Caco-2 (cell line): ENCODE results near the gene ITSN2. TPM values are rescaled to one million over a fixed set of nuclear protein-coding genes. Genes with fewer than 3 reads are reported as not detected.

Experiments used
- BruUV-seq: library from RNA; stranded (reverse); fragments of 400-500 nt; replicated peaks from 2 replicates; lab custom pipeline; 2021; lab: Mats Ljungman, UMichigan
- CTCF ChIA-PET: fragments of 300-600 bp; sonication (Branson Sonifier 250); formaldehyde crosslinking; loops from one replicate; lab custom pipeline; 2022; ENCODE audit warnings: antibody characterized with exemption; lab: Charles Lee
- POLR2A ChIA-PET: fragments of 300-600 bp; sonication (Branson Sonifier 250); formaldehyde crosslinking; loops from one replicate; lab custom pipeline; 2022; ENCODE audit warnings: antibody characterized with exemption; lab: Charles Lee
- DNase-seq, 2 experiments: peaks; one replicate each; pipeline versions ENCODE4 v3.0.0 to v3.0.0-alpha.2; 2020 to 2022
- H3K27me3 ChIP-seq: replicated peaks from 2 replicates; pipeline ENCODE4 v1.6.0; 2011; ENCODE audit warnings: low read length; ENCODE audit not compliant: control insufficient read depth, insufficient read depth
- H3K36me3 ChIP-seq: 2 replicates; pipeline ENCODE4 v1.5.1; 2011; ENCODE audit warnings: low read length; ENCODE audit not compliant: control insufficient read depth, insufficient read depth
- H3K4me1 ChIP-seq: fragments of 250-450 bp; sonication (Bioruptor Pico); 2 replicates; pipeline ENCODE4 v1.5.1; 2020; ENCODE audit warnings: mild to moderate bottlenecking
- H3K4me3 ChIP-seq: 2 replicates; pipeline ENCODE4 v1.5.1; 2011; ENCODE audit warnings: low read depth, mild to moderate bottlenecking, control low read depth, low read length
- H3K9me3 ChIP-seq: fragments of 250-450 bp; sonication (Bioruptor Pico); 2 replicates; pipeline ENCODE4 v1.5.1; 2020; ENCODE audit warnings: mild to moderate bottlenecking, moderate library complexity
- H3K27ac Mint-ChIP-seq: one replicate; pipeline ENCODE4 v1.8.0; 2022; ENCODE audit warnings: mixed read lengths; ENCODE audit not compliant: unreplicated experiment
- H3K27me3 Mint-ChIP-seq: one replicate; pipeline ENCODE4 v1.8.0; 2022; ENCODE audit warnings: mixed read lengths; ENCODE audit not compliant: insufficient read depth, unreplicated experiment
- H3K36me3 Mint-ChIP-seq: one replicate; pipeline ENCODE4 v1.8.0; 2022; ENCODE audit warnings: mild to moderate bottlenecking, mixed read lengths; ENCODE audit not compliant: insufficient read depth, unreplicated experiment
- H3K4me1 Mint-ChIP-seq: one replicate; pipeline ENCODE4 v1.8.0; 2022; ENCODE audit warnings: low read depth, mixed read lengths; ENCODE audit not compliant: unreplicated experiment
- H3K4me3 Mint-ChIP-seq: one replicate; pipeline ENCODE4 v1.8.0; 2022; ENCODE audit warnings: mild to moderate bottlenecking, moderate library complexity, mixed read lengths; ENCODE audit not compliant: unreplicated experiment
- H3K9me3 Mint-ChIP-seq: one replicate; pipeline ENCODE4 v1.8.0; 2022; ENCODE audit warnings: mixed read lengths; ENCODE audit not compliant: unreplicated experiment
- intact Hi-C: fragments of 100-400 bp; cut with micrococcal nuclease; formaldehyde crosslinking; loops from one replicate; pipeline ENCODE4 v1.10.0; 2022; ENCODE audit not compliant: unreplicated experiment
- total RNA-seq: library from RNA; stranded (reverse); gene quantifications from 2 replicates; pipeline ENCODE4 v1.2.3, GENCODE V29; 2022
- TF ChIP-seq, protein P1 (sequence below), 2 experiments: fragments of 200-600 bp in 1 of 2; IDR thresholded peaks; 1 replicate in 1 of 2; 2 replicates in 1 of 2; pipeline versions ENCODE4 v1.5.1 to v1.8.0; 2011 to 2022; ENCODE audit warnings: antibody characterized with exemption in 1 of 2, control low read depth in 1 of 2, inconsistent platforms in 1 of 2, low read depth in 1 of 2, low read length in 1 of 2, mild to moderate bottlenecking in 1 of 2, moderate library complexity in 1 of 2; ENCODE audit not compliant: insufficient read depth in 1 of 2, severe bottlenecking in 1 of 2, unreplicated experiment in 1 of 2

The ITSN2 gene
- total RNA-seq, 1 experiment from 2014 or later: 49.4 TPM

DNA sequence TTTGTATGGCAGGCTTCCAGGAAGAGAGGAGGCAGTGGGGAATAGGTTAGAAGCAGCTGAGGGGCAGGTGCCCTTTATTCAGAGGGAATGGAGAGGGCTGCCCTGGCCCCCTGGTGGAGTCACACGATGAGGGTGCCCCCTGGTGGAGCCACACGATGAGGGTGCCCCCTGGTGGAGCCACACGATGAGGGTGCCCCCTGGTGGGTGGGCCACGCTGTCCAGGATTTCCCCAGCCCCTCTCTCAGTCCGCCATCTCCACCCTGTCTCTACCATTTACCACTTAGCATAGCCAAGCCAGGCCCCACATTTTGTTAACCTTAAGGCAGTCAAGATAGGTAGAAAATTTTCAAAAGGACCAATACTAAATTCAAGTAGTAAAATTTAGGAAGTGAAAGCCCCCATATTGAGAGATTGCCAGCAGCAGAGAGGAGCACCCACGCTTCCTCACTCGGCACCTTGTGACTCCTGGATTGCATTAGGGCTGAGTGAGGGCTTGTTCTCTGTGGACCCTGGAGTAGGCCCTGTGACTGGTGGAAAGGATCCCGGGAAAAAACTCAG, 195.8 kb downstream of the ITSN2 start:
- H3K27me3 Mint-ChIP-seq: peaks cover 2% of the 10 kb centered on the region
- TF ChIP-seq, protein P1, sequence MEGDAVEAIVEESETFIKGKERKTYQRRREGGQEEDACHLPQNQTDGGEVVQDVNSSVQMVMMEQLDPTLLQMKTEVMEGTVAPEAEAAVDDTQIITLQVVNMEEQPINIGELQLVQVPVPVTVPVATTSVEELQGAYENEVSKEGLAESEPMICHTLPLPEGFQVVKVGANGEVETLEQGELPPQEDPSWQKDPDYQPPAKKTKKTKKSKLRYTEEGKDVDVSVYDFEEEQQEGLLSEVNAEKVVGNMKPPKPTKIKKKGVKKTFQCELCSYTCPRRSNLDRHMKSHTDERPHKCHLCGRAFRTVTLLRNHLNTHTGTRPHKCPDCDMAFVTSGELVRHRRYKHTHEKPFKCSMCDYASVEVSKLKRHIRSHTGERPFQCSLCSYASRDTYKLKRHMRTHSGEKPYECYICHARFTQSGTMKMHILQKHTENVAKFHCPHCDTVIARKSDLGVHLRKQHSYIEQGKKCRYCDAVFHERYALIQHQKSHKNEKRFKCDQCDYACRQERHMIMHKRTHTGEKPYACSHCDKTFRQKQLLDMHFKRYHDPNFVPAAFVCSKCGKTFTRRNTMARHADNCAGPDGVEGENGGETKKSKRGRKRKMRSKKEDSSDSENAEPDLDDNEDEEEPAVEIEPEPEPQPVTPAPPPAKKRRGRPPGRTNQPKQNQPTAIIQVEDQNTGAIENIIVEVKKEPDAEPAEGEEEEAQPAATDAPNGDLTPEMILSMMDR (IDR thresholded peaks at IDR 0.05; ENCODE audit: insufficient read depth in 1 of 2, low read depth in 1 of 2, low read length in 1 of 2, severe bottlenecking in 1 of 2, unreplicated experiment in 1 of 2): peak; percentile 93 to 99
- peak; percentile 66 to 84 for DNase-seq
- no peaks in the 10 kb centered on the region for H3K4me1 ChIP-seq
- H3K36me3 ChIP-seq: no peaks in the 10 kb centered on the region
- no peak overlapping the region for H3K4me3 ChIP-seq
- H3K27ac Mint-ChIP-seq: no peak overlapping the region
- H3K4me1 Mint-ChIP-seq: no peaks in the 10 kb centered on the region
- POLR2A ChIA-PET: no interaction called here
- H3K9me3 Mint-ChIP-seq: peaks cover 12% of the 10 kb centered on the region
- no peaks in the 10 kb centered on the region; the same call in 1 of the 2 replicates for H3K27me3 ChIP-seq
- H3K36me3 Mint-ChIP-seq: no peaks in the 10 kb centered on the region
- no peaks in the 10 kb centered on the region for H3K9me3 ChIP-seq
- H3K4me3 Mint-ChIP-seq: no peak overlapping the region
- BruUV-seq: no TSS peak
- intact Hi-C loops: loop anchor here (1.0 to 10.0 kb wide), 4 partner anchors 80 to 340 kb away; partner anchors contain the start of genes ATAD2B, SF3B6 and TP53I3
- CTCF ChIA-PET: interaction anchor here (0.6 to 1.5 kb wide), 5 partner anchors 10 to 237 kb away, joined by 3 to 15 read pairs (median 5); partner anchors contain the start of genes ATAD2B and SF3B6

DNA sequence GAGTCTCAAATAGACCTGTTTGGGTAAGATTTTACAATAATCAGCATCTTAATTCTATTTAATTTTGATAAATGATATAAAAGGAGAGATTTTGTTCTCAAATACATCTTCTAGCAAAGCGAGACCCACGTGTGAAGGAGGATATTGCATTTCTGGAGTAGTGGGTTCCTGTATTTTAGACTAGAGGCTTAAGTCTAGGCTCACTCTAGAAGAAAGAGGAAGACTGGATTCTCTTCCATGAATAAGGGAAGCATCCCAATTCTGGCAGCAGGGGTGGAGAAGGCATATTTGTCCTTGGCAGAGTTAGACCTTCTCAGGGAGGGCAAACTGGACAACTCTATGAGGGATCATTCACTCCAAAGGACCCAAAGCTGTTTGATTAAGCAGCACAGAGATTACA, 196.7 kb downstream of the ITSN2 start:
- Mint-ChIP-seq H3K4me1 (no peaks in the 10 kb centered on the region), H3K36me3 (no peaks in the 10 kb centered on the region), H3K4me3 (no peak overlapping the region), H3K27ac (no peak overlapping the region), H3K27me3 (peaks cover 2% of the 10 kb centered on the region), H3K9me3 (peaks cover 12% of the 10 kb centered on the region)
- POLR2A ChIA-PET: interaction anchor here (0.8 kb wide), 1 partner anchor 80 kb away, joined by 3 read pairs; no protein-coding TSS in a partner anchor
- Histone ChIP-seq H3K4me3 (no peak overlapping the region), H3K4me1 (no peaks in the 10 kb centered on the region), H3K27me3 (no peaks in the 10 kb centered on the region; the same call in 1 of the 2 replicates), H3K9me3 (no peaks in the 10 kb centered on the region), H3K36me3 (no peaks in the 10 kb centered on the region)
- CTCF ChIA-PET: interaction anchor here (0.6 to 1.5 kb wide), 5 partner anchors 9 to 236 kb away, joined by 3 to 15 read pairs (median 5); partner anchors contain the start of genes ATAD2B and SF3B6
- intact Hi-C loops: loop anchor here (10.0 kb wide), 1 partner anchor 239 kb away; the partner anchor contains the start of gene ATAD2B
- no TSS peak for BruUV-seq
- no peak for DNase-seq
- TF ChIP-seq, protein P1 (IDR thresholded peaks at IDR 0.05; ENCODE audit: insufficient read depth in 1 of 2, low read depth in 1 of 2, low read length in 1 of 2, severe bottlenecking in 1 of 2, unreplicated experiment in 1 of 2): no peak

DNA sequence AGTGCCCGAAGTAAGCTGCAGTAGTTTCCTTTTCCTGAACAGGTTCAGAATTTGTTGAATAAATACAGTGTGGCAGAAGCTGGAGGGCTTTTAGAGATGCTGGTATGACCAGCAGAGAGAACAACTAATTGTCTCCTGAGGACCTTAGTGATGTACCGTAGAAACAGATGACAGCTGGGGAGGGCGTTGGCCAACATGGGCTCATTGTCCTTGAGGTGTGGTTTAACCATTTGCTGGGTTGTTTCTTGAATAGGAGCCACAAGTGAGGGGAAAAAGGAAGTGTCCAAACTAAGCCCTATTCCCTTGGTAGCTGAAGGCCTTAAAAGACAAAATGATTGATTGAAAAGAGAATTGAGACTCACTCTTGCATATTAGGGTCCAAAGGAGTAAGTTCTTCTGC, 197.2 kb downstream of the ITSN2 start:
- peaks cover 12% of the 10 kb centered on the region for H3K9me3 Mint-ChIP-seq
- H3K36me3 Mint-ChIP-seq: no peaks in the 10 kb centered on the region
- intact Hi-C loops: loop anchor here (10.0 kb wide), 1 partner anchor 238 kb away; the partner anchor contains the start of gene ATAD2B
- no peak for DNase-seq
- CTCF ChIA-PET: interaction anchor here (1.5 kb wide), 1 partner anchor 79 kb away, joined by 15 read pairs; no protein-coding TSS in a partner anchor
- H3K4me3 ChIP-seq: no peak overlapping the region
- H3K9me3 ChIP-seq: no peaks in the 10 kb centered on the region
- TF ChIP-seq, protein P1 (IDR thresholded peaks at IDR 0.05; ENCODE audit: insufficient read depth in 1 of 2, low read depth in 1 of 2, low read length in 1 of 2, severe bottlenecking in 1 of 2, unreplicated experiment in 1 of 2): no peak
- H3K4me3 Mint-ChIP-seq: no peak overlapping the region
- no peaks in the 10 kb centered on the region for H3K4me1 Mint-ChIP-seq
- H3K36me3 ChIP-seq: no peaks in the 10 kb centered on the region
- peaks cover 2% of the 10 kb centered on the region for H3K27me3 Mint-ChIP-seq
- no peak overlapping the region for H3K27ac Mint-ChIP-seq
- POLR2A ChIA-PET: interaction anchor here (0.8 kb wide), 1 partner anchor 79 kb away, joined by 3 read pairs; no protein-coding TSS in a partner anchor
- H3K4me1 ChIP-seq: no peaks in the 10 kb centered on the region
- no TSS peak for BruUV-seq
- no peaks in the 10 kb centered on the region; the same call in 1 of the 2 replicates for H3K27me3 ChIP-seq
